GM10248 (cell line): Measurements from ENCODE around the gene DKK3.

ENCODE experiments used
- CTCF ChIA-PET: fragments of 300-600 bp; sonication (Branson Sonifier 250); formaldehyde crosslinking; extraction: SDS; loops from one replicate; lab custom pipeline; 2021; ENCODE audit warnings: antibody characterized with exemption; lab: Yijun Ruan, JAX
- POLR2A ChIA-PET: fragments of 350-650 bp; sonication (Branson Sonifier 250); formaldehyde crosslinking; extraction: SDS; loops from one replicate; lab custom pipeline; 2020; ENCODE audit warnings: antibody characterized with exemption; lab: Yijun Ruan, JAX
- DNase-seq: peaks from one replicate; pipeline ENCODE4 v3.0.0; 2012; ENCODE audit errors: extremely low spot score
- TF ChIP-seq, protein P1 (sequence below): IDR thresholded peaks from 2 replicates; pipeline ENCODE4 v1.5.1; 2012; ENCODE audit warnings: mild to moderate bottlenecking, low read depth; ENCODE audit errors: extremely low read depth, missing control alignments, control extremely low read depth

DKK3 gene

DNA sequence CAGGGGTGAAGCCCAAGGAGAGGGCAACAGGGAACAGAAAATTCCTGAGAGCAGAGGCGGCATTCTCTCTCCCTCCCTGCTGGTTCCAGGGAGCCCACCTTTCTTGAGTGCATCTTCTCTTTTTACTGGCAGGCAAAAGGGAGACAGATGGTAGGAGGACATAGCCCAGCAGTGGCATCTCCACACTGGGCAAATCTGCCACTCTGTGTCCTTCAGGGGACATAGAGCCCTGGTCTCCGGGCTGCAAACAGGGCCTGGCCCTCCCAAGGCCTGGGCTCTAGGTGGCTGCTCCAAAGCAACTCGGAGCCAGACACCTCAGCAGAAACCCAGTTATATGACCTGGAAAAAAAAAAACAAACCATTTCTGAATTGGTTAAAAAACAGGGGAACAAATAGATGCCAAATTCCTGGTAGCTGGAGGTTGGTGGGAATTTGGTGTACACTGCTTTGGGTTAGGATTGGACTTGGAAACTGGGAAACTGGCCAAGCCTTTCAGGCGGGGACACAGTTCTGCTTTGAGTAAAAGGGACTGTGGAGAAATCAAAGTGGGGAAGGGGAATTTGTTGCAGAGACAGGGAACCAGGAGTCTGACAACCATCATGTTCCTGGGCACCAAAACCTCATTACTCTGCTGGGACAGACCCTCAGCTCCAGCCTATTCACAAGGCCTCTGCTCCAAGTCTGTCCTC lies 23.6 kb upstream of the DKK3 start:
- POLR2A ChIA-PET = no interaction called here
- DNase-seq = no peak
- CTCF ChIA-PET = interaction anchor here (1.7 kb wide), 1 partner anchor 250 kb away, joined by 4 read pairs; no protein-coding TSS in a partner anchor
- TF ChIP-seq, protein P1, sequence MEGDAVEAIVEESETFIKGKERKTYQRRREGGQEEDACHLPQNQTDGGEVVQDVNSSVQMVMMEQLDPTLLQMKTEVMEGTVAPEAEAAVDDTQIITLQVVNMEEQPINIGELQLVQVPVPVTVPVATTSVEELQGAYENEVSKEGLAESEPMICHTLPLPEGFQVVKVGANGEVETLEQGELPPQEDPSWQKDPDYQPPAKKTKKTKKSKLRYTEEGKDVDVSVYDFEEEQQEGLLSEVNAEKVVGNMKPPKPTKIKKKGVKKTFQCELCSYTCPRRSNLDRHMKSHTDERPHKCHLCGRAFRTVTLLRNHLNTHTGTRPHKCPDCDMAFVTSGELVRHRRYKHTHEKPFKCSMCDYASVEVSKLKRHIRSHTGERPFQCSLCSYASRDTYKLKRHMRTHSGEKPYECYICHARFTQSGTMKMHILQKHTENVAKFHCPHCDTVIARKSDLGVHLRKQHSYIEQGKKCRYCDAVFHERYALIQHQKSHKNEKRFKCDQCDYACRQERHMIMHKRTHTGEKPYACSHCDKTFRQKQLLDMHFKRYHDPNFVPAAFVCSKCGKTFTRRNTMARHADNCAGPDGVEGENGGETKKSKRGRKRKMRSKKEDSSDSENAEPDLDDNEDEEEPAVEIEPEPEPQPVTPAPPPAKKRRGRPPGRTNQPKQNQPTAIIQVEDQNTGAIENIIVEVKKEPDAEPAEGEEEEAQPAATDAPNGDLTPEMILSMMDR = no peak

DNA sequence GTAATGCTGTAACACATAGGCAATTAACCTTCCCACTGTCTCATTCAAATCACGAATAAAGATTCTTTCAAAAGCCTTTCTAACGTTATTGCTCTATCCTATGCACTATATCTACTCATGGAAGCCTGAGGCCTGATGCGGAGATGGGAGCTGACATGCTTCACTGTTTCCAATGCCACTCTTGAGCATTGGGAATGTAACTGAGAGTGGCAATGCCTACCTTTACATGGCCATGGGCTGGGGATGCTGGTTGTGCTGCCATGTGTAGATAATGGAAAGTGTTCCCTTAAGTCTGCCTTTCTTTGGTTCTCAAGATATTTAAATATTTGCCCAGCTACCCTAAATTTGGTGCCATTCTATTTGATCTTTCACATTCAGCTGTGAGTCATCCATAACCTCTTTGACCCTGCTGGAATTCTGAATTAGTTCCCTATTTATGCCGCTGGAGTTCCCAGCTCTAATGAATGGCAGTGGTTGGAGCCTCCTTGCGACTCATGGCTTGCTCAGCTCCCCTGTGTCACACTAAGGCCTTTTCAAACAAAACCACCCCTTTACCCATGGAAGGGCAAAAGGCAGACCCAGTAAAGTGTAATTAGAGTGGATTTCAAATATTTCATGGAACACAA lies 21.4 kb upstream of the DKK3 start:
- DNase-seq = no peak
- CTCF ChIA-PET = interaction anchor here (1.4 kb wide), 1 partner anchor 206 kb away, joined by 3 read pairs; no protein-coding TSS in a partner anchor
- POLR2A ChIA-PET = no interaction called here
- TF ChIP-seq, protein P1 = no peak

DNA sequence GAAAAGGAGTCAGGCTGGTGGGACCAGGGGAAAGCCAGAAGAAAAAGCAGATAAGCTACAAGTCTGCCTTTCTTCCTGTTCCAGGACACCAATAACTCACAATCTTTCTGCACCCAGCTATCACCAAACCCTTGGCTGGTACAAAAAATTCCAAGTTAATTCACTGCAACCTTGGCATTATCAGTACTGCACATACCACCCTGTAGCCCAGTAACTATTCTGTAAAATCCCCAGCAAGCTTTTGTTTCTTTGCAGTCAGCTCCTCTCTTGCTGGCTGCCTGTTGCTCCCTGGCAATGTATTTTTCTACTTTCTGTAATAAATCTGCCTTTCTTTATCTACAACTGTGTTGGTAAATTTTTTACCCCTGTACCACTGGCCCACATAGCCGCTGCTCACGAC lies 20.7 kb upstream of the DKK3 start:
- ChIA-PET POLR2A (no interaction called here), CTCF (interaction anchor here (1.0 to 1.4 kb wide), 2 partner anchors 18 to 207 kb away, joined by 3 to 4 read pairs; no protein-coding TSS in a partner anchor)
- TF ChIP-seq, protein P1 = no peak
- no peak for DNase-seq

DNA sequence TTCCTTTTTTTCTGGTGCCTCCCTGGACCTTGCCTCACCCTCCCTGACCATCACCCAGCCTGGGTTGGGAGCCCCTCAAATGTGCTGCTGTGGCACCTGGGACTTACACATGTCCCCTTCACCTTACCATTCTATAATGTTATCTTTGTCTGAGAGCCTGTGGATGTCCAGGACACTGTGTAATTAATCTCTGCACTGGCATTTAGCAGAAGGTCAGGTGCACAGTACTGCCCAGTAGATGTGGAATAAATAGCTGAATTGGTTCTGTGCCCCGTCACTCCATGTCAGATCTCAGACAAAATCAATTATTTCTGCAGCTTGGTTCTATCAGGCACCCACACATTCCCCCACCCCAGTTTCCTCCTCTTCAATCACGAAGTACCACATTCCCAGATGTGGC lies 19.9 kb upstream of the DKK3 start:
- ChIA-PET POLR2A (no interaction called here), CTCF (interaction anchor here (1.0 to 1.4 kb wide), 2 partner anchors 19 to 208 kb away, joined by 3 to 4 read pairs; no protein-coding TSS in a partner anchor)
- DNase-seq = no peak
- TF ChIP-seq, protein P1 = no peak

- ChIA-PET CTCF (interaction anchor here (0.9 to 1.5 kb wide), 2 partner anchors 18 to 20 kb away, joined by 3 to 5 read pairs; no protein-coding TSS in a partner anchor), POLR2A (no interaction called here)
- TF ChIP-seq, protein P1 = no peak
- no peak for DNase-seq
Observed at GRCh38 chr11:12026331-12027211, 18.1 kb upstream of the DKK3 start.

GRCh38 chr11:12024254-12024926 lies 16.0 kb upstream of the DKK3 start:
- ChIA-PET POLR2A (no interaction called here), CTCF (interaction anchor here (1.1 kb wide), 2 partner anchors 19 to 237 kb away, joined by 3 to 5 read pairs; no protein-coding TSS in a partner anchor)
- no peak for DNase-seq
- TF ChIP-seq, protein P1 = no peak
